SK-N-SH (cell line): ENCODE measurements around the gene SETDB2.

Experiments
- GABPA ChIP-seq: IDR thresholded peaks from 2 replicates; pipeline ENCODE4 v1.4.0; 2012; ENCODE audit warnings: low read depth, mild to moderate bottlenecking
- POLR2AphosphoS5 ChIP-seq: IDR thresholded peaks from 2 replicates; pipeline ENCODE4 v1.6.1; 2012; ENCODE audit warnings: low read depth, low read length
- RAD21 ChIP-seq: IDR thresholded peaks from 2 replicates; pipeline ENCODE4 v1.6.1; 2012; ENCODE audit warnings: mild to moderate bottlenecking, low read length
- SMC3 ChIP-seq: IDR thresholded peaks from 2 replicates; pipeline ENCODE4 v1.6.1; 2012; ENCODE audit warnings: low read depth, low read length, improper control_type of control experiment
- TF ChIP-seq, protein P1 (sequence below): fragments of 200-600 bp; sonication (generic); IDR thresholded peaks from 2 replicates; pipeline ENCODE4 v1.6.1; 2017; ENCODE audit warnings: antibody characterized with exemption, mild to moderate bottlenecking, moderate library complexity
- TF ChIP-seq, protein P2 (sequence below): IDR thresholded peaks from 2 replicates; pipeline ENCODE4 v1.6.1; 2012; ENCODE audit warnings: mild to moderate bottlenecking, low read depth, low read length, moderate library complexity
- TF ChIP-seq, protein P3 (sequence below): IDR thresholded peaks from 2 replicates; pipeline ENCODE4 v1.4.0; 2012; ENCODE audit warnings: low read depth

DNA sequence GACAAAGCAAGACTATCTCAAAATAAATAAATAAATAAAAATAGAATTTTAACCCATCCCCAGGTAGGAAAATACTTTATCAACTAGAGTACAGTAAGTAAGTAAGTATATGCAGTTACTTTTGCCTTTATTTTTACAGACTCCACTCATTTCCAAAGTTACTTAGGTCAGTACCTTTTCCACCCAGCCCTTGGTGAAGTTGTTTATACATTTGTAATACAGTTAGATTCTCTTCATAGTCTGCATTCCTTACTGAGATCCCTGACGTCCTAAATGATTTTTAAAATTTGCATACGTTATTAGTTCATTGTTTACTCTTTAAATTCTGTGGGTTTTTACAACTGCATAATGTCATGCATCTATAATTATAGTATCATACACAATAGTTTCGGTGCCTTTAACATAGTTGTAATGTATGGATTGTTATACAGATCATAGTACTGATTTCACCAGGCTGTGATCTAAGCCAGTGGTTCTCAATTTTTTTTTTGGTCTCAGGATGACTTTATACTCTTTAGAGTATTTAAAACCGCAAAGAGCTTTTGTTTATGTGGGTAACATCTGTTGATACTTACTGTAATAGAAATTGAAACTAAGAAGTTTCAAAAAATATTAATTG is 10.4 kb downstream of the SETDB2 start:
- no peak for TF ChIP-seq SMC3
- TF ChIP-seq GABPA: no peak
- no peak for TF ChIP-seq RAD21
- no peak for TF ChIP-seq POLR2AphosphoS5
- TF ChIP-seq, protein P1, sequence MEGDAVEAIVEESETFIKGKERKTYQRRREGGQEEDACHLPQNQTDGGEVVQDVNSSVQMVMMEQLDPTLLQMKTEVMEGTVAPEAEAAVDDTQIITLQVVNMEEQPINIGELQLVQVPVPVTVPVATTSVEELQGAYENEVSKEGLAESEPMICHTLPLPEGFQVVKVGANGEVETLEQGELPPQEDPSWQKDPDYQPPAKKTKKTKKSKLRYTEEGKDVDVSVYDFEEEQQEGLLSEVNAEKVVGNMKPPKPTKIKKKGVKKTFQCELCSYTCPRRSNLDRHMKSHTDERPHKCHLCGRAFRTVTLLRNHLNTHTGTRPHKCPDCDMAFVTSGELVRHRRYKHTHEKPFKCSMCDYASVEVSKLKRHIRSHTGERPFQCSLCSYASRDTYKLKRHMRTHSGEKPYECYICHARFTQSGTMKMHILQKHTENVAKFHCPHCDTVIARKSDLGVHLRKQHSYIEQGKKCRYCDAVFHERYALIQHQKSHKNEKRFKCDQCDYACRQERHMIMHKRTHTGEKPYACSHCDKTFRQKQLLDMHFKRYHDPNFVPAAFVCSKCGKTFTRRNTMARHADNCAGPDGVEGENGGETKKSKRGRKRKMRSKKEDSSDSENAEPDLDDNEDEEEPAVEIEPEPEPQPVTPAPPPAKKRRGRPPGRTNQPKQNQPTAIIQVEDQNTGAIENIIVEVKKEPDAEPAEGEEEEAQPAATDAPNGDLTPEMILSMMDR: no peak
- TF ChIP-seq, protein P2, sequence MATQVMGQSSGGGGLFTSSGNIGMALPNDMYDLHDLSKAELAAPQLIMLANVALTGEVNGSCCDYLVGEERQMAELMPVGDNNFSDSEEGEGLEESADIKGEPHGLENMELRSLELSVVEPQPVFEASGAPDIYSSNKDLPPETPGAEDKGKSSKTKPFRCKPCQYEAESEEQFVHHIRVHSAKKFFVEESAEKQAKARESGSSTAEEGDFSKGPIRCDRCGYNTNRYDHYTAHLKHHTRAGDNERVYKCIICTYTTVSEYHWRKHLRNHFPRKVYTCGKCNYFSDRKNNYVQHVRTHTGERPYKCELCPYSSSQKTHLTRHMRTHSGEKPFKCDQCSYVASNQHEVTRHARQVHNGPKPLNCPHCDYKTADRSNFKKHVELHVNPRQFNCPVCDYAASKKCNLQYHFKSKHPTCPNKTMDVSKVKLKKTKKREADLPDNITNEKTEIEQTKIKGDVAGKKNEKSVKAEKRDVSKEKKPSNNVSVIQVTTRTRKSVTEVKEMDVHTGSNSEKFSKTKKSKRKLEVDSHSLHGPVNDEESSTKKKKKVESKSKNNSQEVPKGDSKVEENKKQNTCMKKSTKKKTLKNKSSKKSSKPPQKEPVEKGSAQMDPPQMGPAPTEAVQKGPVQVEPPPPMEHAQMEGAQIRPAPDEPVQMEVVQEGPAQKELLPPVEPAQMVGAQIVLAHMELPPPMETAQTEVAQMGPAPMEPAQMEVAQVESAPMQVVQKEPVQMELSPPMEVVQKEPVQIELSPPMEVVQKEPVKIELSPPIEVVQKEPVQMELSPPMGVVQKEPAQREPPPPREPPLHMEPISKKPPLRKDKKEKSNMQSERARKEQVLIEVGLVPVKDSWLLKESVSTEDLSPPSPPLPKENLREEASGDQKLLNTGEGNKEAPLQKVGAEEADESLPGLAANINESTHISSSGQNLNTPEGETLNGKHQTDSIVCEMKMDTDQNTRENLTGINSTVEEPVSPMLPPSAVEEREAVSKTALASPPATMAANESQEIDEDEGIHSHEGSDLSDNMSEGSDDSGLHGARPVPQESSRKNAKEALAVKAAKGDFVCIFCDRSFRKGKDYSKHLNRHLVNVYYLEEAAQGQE: no peak
- TF ChIP-seq, protein P3, sequence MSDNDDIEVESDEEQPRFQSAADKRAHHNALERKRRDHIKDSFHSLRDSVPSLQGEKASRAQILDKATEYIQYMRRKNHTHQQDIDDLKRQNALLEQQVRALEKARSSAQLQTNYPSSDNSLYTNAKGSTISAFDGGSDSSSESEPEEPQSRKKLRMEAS: no peak
